Limb (tissue), 2 donors: Measurements from ENCODE around the gene SLC6A9.

ENCODE experiments used
- DNase-seq, 2 donors: peaks; one replicate each; pipeline ENCODE4 v3.0.0-alpha.2; 2016; ENCODE audit errors: extremely low spot score in 2 of 2

SLC6A9 gene

GRCh38 chr1:43971336-43971980 lies 59.8 kb downstream of the SLC6A9 start:
- DNase-seq: peak in 1 of 2 donors; percentile 21

- DNase-seq: no peak
Observed at GRCh38 chr1:43970911-43971310, 60.4 kb downstream of the SLC6A9 start.

GRCh38 chr1:43970502-43970901 lies 60.8 kb downstream of the SLC6A9 start:
- DNase-seq: no peak

GRCh38 chr1:43969746-43970466 lies 61.4 kb downstream of the SLC6A9 start, which contains the start of gene DPH2:
TSS of gene DPH2 (plus strand) at chr1:43970010. CDS start at chr1:43970176, 166 bp downstream.
- peak; percentile 96 to 98 for DNase-seq

DNA sequence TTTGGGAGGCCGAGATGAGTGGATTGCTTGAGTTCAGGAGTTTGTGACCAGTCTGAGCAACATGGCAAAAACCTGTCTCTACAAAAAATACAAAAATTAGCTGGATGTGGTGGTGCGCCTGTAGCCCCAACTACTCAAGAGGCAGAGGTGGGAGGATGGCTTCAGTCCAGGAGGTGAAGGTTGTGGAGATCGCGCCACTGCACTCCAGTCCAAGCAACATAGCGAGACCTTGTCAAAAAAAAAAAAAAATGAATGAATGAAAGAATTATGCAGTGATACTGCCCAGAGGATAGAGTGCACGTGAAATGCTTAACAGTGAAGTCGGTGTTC lies 61.9 kb downstream of the SLC6A9 start:
- DNase-seq: no peak

DNA sequence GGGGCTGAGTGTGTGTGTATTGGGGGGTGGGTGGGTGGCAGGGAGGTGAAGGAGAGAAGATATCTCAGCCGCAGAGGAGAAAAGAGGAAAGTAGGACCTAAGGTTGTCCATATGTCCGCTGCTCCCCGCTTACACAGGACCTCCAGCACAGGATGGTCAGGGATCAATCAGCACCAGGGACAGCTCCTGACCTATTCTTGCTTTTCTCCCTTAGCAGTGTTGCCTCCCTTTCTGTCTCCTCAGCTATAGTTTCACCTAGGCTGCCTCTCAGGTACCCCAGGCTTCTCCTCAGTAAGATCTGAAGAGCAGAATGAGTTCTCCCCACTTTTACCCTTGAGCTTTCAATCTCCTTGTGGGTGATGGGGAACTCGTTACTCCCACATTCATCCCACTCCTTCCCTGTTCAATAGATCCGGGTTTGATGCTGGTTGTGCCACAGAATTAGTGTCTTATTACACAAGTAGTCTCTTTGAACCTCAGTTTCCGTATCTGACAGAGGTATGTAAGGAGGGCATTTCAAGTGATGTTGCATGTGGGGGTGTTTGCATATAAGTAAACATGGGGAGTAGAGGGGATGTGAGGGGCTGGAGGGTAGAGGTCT lies 62.8 kb downstream of the SLC6A9 start:
- no peak for DNase-seq

DNA sequence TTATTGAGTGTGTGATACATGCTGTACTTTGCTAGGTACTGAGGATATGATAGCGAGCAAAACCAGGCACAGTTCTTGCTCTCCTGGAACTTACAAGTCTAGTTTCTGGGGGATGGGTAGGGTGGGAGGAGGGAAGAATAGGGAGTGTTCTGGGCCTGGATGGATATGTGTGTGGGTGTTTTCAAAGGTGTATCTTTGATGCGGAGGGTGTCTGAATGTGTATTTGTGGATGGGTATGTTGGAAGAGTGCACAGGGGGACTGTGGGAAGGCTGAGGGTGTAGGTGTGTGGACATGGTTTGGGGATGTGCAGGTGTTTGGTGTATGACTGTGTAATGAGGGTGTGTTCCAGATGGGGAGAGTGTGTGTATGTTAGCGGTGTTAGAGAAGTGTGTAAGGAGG lies 65.9 kb downstream of the SLC6A9 start:
- DNase-seq: no peak

- DNase-seq: no peak
Observed at GRCh38 chr1:43963890-43964289, 67.4 kb downstream of the SLC6A9 start.

GRCh38 chr1:43963006-43963405 lies 68.3 kb downstream of the SLC6A9 start:
- no peak for DNase-seq

GRCh38 chr1:43962324-43962723 lies 68.9 kb downstream of the SLC6A9 start:
- no peak for DNase-seq

DNA sequence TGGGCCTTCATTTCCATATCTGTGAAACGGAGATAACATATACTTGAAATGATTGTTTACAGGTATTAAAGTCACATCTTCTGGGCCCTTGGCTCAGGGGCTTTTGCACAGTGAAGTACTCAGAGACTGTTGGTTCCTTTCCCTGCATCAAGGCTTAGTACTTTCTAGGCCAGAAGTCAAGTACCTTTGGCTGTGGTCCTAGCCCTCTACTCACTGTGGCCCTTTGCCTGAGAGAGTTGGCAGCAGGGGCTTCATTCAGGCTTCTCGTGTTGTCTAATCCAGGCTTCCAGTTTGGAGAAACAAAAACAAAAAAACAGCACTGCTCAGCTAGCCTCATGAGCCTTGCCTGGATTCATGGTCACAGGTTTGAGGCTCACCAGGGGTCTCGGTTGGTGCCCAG lies 69.6 kb downstream of the SLC6A9 start:
- no peak for DNase-seq

DNA sequence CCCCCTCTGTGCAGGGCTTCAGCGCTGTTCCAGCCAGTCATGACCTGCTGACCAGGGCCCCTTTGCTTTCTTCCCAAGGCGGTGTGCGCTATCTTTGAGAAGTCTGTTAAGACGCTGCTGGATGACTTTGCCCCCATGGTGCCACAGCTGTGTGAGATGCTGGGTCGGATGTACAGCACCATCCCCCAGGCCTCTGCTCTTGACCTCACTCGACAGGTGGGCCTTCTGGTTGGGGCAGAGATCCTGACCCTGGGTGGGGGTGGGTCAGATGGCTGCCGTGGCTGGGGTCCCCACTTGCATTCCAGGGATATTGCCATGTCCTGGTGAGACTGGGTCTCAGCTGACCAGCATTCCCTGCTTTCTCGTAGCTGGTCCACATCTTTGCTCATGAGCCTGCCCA lies 70.5 kb downstream of the SLC6A9 start:
- DNase-seq: no peak

- DNase-seq: no peak
Observed at GRCh38 chr1:43958351-43959255, 72.7 kb downstream of the SLC6A9 start.

DNA sequence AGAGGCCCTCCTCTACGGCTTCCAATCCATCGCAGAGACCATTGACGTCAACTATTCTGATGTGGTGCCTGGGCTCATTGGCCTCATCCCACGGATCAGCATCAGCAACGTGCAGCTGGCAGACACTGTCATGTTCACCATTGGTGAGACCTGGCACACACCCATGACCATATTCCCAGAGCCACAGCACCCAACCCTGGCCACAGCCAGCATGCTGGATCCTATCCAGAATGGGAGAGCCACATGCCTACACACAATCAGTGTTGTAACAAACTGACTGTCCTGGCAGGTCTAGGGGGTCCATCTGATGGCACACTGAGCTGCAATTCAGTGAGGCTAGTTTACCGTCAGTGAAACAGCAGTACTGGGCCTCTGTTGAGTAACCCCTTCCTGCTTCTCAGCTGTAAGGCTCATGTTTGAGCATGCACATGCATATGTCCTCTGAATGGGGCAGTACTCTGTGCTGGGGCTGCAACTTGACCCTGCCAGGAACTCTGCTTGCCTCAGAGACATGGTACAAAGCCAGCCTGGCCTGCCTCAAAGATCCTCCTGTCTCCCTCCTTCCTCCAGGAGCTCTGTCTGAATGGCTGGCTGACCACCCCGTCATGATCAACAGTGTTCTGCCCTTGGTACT lies 73.7 kb downstream of the SLC6A9 start:
- no peak for DNase-seq

DNA sequence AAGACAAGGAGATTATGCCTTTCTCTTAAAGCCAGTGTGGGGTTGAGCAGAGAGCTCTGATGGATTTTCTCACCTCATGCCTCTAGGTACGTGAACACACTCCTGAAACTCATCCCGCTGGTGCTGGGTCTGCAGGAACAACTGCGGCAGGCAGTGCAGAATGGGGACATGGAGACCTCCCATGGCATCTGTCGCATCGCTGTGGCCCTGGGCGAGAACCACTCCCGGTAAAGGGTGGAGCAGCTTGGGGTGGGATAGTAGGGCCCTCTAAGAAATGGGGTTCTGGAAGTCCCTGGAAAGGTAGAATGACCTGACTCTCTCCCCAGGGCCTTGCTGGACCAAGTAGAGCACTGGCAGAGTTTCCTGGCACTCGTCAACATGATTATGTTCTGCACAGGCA lies 75.0 kb downstream of the SLC6A9 start:
- no peak for DNase-seq

GRCh38 chr1:43954036-43954435 lies 77.2 kb downstream of the SLC6A9 start:
- no peak for DNase-seq

GRCh38 chr1:43953361-43953760 lies 77.9 kb downstream of the SLC6A9 start:
- no peak for DNase-seq

DNA sequence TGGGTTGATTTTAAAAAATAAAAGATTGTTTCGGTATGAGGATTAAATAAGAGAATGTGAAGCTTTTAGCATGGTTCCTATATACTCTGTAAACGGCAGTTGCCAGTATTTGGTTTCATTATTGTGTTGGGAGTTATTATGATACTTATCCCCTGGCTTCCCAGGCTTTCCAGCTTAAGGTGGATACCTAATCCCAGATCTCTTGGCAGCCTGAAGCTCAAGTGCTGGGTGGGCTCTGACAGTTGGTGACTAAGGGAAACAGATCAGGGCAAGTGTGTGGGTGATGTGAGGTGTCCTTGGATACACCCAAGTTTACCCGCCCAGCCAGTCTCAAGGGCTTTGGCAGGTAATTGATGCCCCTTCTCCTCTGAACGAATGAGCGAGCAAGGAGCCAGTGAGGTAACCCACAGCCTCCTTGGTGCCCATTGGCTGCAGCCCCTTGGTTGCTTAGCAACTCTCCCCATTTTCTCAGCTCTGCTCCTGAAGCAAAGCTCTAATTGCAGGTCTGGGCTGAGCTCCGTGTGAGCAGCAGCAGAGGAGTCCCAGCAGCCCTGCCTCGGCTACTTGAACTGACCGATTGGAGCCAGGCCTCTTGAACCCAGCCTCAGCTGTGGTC lies 78.4 kb downstream of the SLC6A9 start:
- DNase-seq: peak in 1 of 2 donors; percentile 57

DNA sequence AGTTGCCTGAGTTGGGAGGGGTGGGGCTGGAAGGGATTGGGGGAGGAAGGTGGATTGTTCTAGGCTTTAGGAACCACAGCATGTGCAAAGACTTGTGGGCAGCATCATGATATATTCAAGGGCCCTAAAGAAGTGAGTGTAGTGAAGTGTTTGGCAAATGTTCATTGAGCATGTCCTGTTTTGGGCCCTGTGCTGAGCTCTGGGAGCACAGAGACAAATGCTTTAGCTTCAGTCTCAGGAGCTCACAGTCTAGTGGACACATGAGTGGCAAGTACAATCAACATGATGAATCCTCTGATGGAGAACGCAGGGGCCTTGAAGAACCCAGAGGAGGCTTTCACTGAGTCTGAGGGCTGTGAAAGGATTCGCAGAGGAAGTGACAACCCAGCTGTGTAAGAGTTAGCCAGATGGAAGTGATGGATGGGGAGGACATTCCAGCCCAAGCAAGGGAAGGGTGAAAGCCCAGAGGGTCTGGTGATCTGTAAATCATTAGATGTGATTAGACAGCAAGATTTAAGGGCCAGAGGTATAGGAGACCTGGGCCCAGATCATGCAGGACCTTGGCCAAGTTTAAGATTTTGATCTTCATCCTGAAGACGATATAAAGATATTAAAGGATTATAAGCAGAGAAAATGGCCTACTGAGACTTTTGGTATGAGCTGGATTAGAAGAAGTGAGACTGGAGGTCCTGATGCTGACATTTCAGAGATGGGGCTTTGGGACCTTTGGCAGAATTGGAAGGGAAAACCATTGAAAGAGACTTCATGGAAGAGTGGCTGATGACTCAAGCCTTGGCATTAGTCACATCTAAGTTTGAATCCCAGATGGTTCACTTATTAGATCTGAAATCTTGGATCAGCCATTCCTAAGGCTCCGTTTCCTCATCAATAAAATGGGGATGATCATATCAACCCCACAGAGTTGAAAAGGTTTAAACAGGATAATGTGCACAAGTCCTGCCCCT lies 80.0 kb downstream of the SLC6A9 start:
- DNase-seq: no peak

DNA sequence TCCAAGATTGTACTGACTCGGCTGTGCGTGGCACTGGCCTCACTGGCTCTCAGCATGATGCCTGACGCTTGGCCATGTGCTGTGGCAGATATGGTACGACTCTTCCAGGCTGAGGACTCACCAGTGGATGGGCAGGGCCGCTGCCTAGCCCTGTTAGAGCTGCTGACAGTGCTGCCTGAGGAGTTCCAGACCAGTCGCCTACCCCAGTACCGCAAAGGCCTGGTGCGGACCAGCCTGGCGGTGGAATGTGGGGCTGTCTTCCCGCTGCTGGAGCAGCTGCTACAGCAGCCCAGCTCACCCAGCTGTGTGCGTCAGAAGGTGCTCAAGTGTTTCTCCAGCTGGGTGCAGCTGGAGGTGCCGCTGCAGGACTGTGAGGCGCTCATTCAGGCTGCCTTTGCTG lies 81.6 kb downstream of the SLC6A9 start:
- no peak for DNase-seq
